HepG2 (cell line): ENCODE data around the gene PC. TPM values are rescaled to one million over a fixed set of nuclear protein-coding genes. Genes with fewer than 3 reads are reported as not detected.

Experiments
- ATAC-seq: fragments of 200-7000 bp; cut with Tn5 transposase; 3 replicates; pipeline ENCODE4 v1.9.1; 2020; ENCODE audit warnings: mild to moderate bottlenecking, moderate library complexity
- BruUV-seq: library from RNA; stranded (reverse); fragments of 400-500 nt; replicated peaks from 2 replicates; lab custom pipeline; 2021; lab: Mats Ljungman, UMichigan
- CTCF ChIA-PET: fragments of 300-600 bp; formaldehyde crosslinking; extraction: SDS; loops from one replicate; lab custom pipeline; 2021; ENCODE audit warnings: low total read pairs, inconsistent platforms, low intra/inter-chr PET ratio; lab: Yijun Ruan, JAX
- POLR2A ChIA-PET: fragments of 350-600 bp; sonication (Branson Sonifier 250); formaldehyde crosslinking; loops from one replicate; lab custom pipeline; 2020; ENCODE audit warnings: antibody characterized with exemption, inconsistent platforms; lab: Yijun Ruan, JAX
- DNase-seq: peaks from one replicate; pipeline ENCODE4 v3.0.0-alpha.2; 2015; ENCODE audit warnings: low spot score
- FAIRE-seq: peaks from 3 replicates; lab custom pipeline; 2011; peaks lifted over from hg19 to GRCh38; lab: Jason Lieb, UNC
- H2AFZ ChIP-seq: one replicate; pipeline ENCODE4 v1.6.1; 2011; ENCODE audit warnings: low read length, inconsistent platforms
- H3K27ac ChIP-seq: fragments of 300-600 bp; 3 replicates; pipeline ENCODE4 v1.8.0; 2011; ENCODE audit warnings: mixed run types, mild to moderate bottlenecking, mixed read lengths, low read length, inconsistent platforms; ENCODE audit not compliant: insufficient read depth; ENCODE audit errors: extremely low read length
- H3K27me3 ChIP-seq, 2 experiments: fragments of 200-600 bp in 1 of 2; 2 replicates in 1 of 2; 3 replicates in 1 of 2; pipeline versions ENCODE4 v1.6.0 to v1.8.0; 2011; ENCODE audit warnings: low read length in 2 of 2, mild to moderate bottlenecking in 2 of 2, moderate library complexity in 2 of 2, inconsistent platforms in 1 of 2; ENCODE audit not compliant: insufficient read depth in 2 of 2, control insufficient read depth in 1 of 2
- H3K36me3 ChIP-seq, 2 experiments: fragments of 200-600 bp in 1 of 2; replicated peaks in 1 of 2; 2 replicates in 1 of 2; 3 replicates in 1 of 2; pipeline versions ENCODE4 v1.5.1 to v1.8.0; 2011; ENCODE audit warnings: low read length in 2 of 2, inconsistent platforms in 1 of 2; ENCODE audit not compliant: insufficient read depth in 2 of 2, control insufficient read depth in 1 of 2
- H3K4me1 ChIP-seq: 2 replicates; pipeline ENCODE4 v1.5.1; 2012; ENCODE audit warnings: low read length, inconsistent platforms; ENCODE audit not compliant: insufficient read depth
- H3K4me2 ChIP-seq: 2 replicates; pipeline ENCODE4 v1.6.0; 2011; ENCODE audit warnings: low read depth, low read length, inconsistent platforms
- H3K4me3 ChIP-seq, 3 experiments: fragments of 200-600 bp in 1 of 3; sonication (generic), shearing (Covaris generic) in 1 of 3; replicated peaks in 1 of 3; 2 replicates each; pipeline ENCODE4 v1.5.1; 2011 to 2016; ENCODE audit warnings: low read length in 3 of 3, inconsistent platforms in 2 of 3, low read depth in 2 of 3, mild to moderate bottlenecking in 2 of 3, control low read depth in 1 of 3, mixed read lengths in 1 of 3; ENCODE audit not compliant: insufficient read depth in 1 of 3
- H3K79me2 ChIP-seq: one replicate; pipeline ENCODE4 v1.6.1; 2011; ENCODE audit warnings: low read length, inconsistent platforms; ENCODE audit not compliant: insufficient read depth
- H3K9ac ChIP-seq: 2 replicates; pipeline ENCODE4 v1.6.0; 2011; ENCODE audit warnings: mild to moderate bottlenecking, low read depth, low read length, inconsistent platforms; ENCODE audit not compliant: insufficient read depth
- H3K9me3 ChIP-seq: 2 replicates; pipeline ENCODE4 v1.5.1; 2012; ENCODE audit warnings: mild to moderate bottlenecking, low read length
- H4K20me1 ChIP-seq: 2 replicates; pipeline ENCODE4 v1.6.0; 2011; ENCODE audit warnings: inconsistent platforms, mild to moderate bottlenecking, low read length, moderate library complexity; ENCODE audit not compliant: insufficient read depth
- CBFB ChIP-seq: sonication (generic); formaldehyde crosslinking; IDR thresholded peaks from 2 replicates; pipeline ENCODE4 v1.4.0; 2020; ENCODE audit warnings: missing genetic modification reagents
- FOXK2 ChIP-seq: fragments of 450-650 bp; IDR thresholded peaks from 2 replicates; pipeline ENCODE4 v1.6.1; 2016
- MATR3 ChIP-seq: sonication (generic); formaldehyde crosslinking; IDR thresholded peaks from 2 replicates; pipeline ENCODE4 v1.4.0; 2020; ENCODE audit warnings: missing genetic modification reagents
- PHF21A ChIP-seq: sonication (generic); formaldehyde crosslinking; IDR thresholded peaks from 2 replicates; pipeline ENCODE4 v1.5.0; 2020; ENCODE audit warnings: mild to moderate bottlenecking, missing genetic modification reagents
- RFX1 ChIP-seq: fragments of 450-650 bp; IDR thresholded peaks from 2 replicates; pipeline ENCODE4 v1.6.1; 2017
- SNAPC2 ChIP-seq: sonication (generic); formaldehyde crosslinking; IDR thresholded peaks from 2 replicates; pipeline ENCODE4 v1.8.1; 2022; ENCODE audit warnings: mild to moderate bottlenecking, missing genetic modification reagents
- TSC22D2 ChIP-seq: sonication (generic); formaldehyde crosslinking; IDR thresholded peaks from 2 replicates; pipeline ENCODE4 v1.5.1; 2020; ENCODE audit warnings: missing genetic modification reagents, mild to moderate bottlenecking, borderline replicate concordance
- UBTF ChIP-seq: sonication (generic); formaldehyde crosslinking; IDR thresholded peaks from 2 replicates; pipeline ENCODE4 v1.4.0; 2020; ENCODE audit warnings: mild to moderate bottlenecking, missing genetic modification reagents
- ZBTB43 ChIP-seq: sonication (generic); formaldehyde crosslinking; conservative IDR thresholded peaks from 2 replicates; pipeline ENCODE4 v1.4.0; 2020; ENCODE audit warnings: missing genetic modification reagents
- ZGPAT ChIP-seq: IDR thresholded peaks from 2 replicates; pipeline ENCODE4 v1.6.1; 2016; ENCODE audit warnings: mild to moderate bottlenecking
- ZNF333 ChIP-seq: sonication (generic); formaldehyde crosslinking; IDR thresholded peaks from 2 replicates; pipeline ENCODE4 v1.4.0; 2020; ENCODE audit warnings: mild to moderate bottlenecking, missing genetic modification reagents, borderline replicate concordance
- ZNF414 ChIP-seq: sonication (generic); formaldehyde crosslinking; IDR thresholded peaks from 2 replicates; pipeline ENCODE4 v1.5.0; 2020; ENCODE audit warnings: missing genetic modification reagents
- ZNF432 ChIP-seq: sonication (generic); formaldehyde crosslinking; IDR thresholded peaks from 2 replicates; pipeline ENCODE4 v1.5.0; 2020; ENCODE audit warnings: missing genetic modification reagents, mild to moderate bottlenecking, borderline replicate concordance
- ZNF44 ChIP-seq: sonication (generic); formaldehyde crosslinking; IDR thresholded peaks from 2 replicates; pipeline ENCODE4 v1.5.1; 2020; ENCODE audit warnings: mild to moderate bottlenecking, missing genetic modification reagents
- ZNF879 ChIP-seq: sonication (generic); formaldehyde crosslinking; IDR thresholded peaks from 2 replicates; pipeline ENCODE4 v1.8.1; 2023; ENCODE audit warnings: missing genetic modification reagents
- WGBS: methylation state at CpG from one replicate; pipeline ENCODE4 v1.1.6; 2017; ENCODE audit warnings: low lambda C conversion rate; 5-methylcytosine and 5-hydroxymethylcytosine counted together
- in situ Hi-C: cut with HindIII; loops from 2 replicates; pipeline ENCODE4 v1.10.0; 2017; ENCODE audit warnings: low pct_unique_long_range_greater_than_20kb; ENCODE audit not compliant: extremely low pct_ligation_motif_present
- intact Hi-C: fragments of 100-400 bp; cut with micrococcal nuclease; formaldehyde crosslinking; loops from one replicate; pipeline ENCODE4 v1.10.0; 2022; ENCODE audit not compliant: unreplicated experiment
- polyA plus RNA-seq, 8 experiments: library from polyadenylated mRNA; depleted of rRNA in 3 of 8; stranded (reverse) in 7 of 8; unstranded in 1 of 8; fragments of >200 nt; fragmentation: Illumina TruSeq in 4 of 8; extraction: Trizol in 4 of 8; gene quantifications; 2 replicates each; pipeline versions ENCODE4 v1.2.1 to v1.2.3, GENCODE V29; 2011 to 2016; ENCODE audit warnings: low read depth in 4 of 8, missing spikeins in 1 of 8, mixed read lengths in 1 of 8; ENCODE audit not compliant: insufficient read depth in 1 of 8
- total RNA-seq, 5 experiments: library from RNA; depleted of rRNA; stranded (reverse); fragments of >200 nt; fragmentation: Illumina TruSeq; extraction: Trizol; gene quantifications; 2 replicates each; pipeline ENCODE4 v1.2.3, GENCODE V29; 2016; ENCODE audit warnings: low read depth in 1 of 5
- TF ChIP-seq, protein P1 (sequence below): sonication (generic); formaldehyde crosslinking; IDR thresholded peaks from 2 replicates; pipeline ENCODE4 v1.5.1; 2020; ENCODE audit warnings: mild to moderate bottlenecking, missing genetic modification reagents, moderate library complexity

Gene PC
- total and polyA plus RNA-seq, 2 of the 13 experiments (the other 11 are each of a cell fraction or from before 2014, with no cell fraction given), result 29.0 to 39.0 TPM

DNA sequence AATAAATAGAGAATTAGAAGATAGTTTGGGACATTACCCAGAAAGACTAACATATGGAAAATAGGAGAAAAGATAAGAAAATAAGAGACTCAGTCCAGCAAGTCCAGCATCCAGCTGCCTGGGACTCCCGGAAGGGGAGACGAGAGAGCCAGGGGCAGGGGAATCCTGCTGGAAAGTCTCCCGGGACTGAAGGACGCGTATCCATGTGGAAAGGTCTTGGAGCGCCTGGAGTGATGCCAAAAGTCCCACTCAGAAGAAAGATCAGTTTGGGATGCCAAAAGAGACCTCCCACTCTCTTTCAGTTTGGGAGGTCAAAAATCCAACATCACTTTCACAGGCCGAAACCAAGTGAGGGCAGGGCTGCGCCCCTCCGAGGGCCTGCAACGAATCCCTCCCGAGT, 70.7 kb downstream of the PC start:
- intact Hi-C loops (no loop called here), in situ Hi-C loops (no loop called here)
- FAIRE-seq, result no peak
- no peak for ATAC-seq
- Histone ChIP-seq H3K4me3 (no peak overlapping the region), H3K27me3 (no peaks in the 10 kb centered on the region), H3K4me1 (peaks cover 59% of the 10 kb centered on the region), H3K36me3 (peaks cover 0 to 22% of the 10 kb centered on the region in 2 experiments; a peak in 2 of 5 replicates), H3K9ac (no peak overlapping the region), H3K9me3 (no peaks in the 10 kb centered on the region), H4K20me1 (peaks cover 13% of the 10 kb centered on the region; the same call in 1 of the 2 replicates), H3K27ac (no peak overlapping the region), H3K4me2 (no peak overlapping the region), H2AFZ (no peak overlapping the region), H3K79me2 (peaks cover 21% of the 10 kb centered on the region)
- no peak for DNase-seq
- 95% methylated on average over 11 of the region's 11 CpGs for WGBS
- ChIA-PET CTCF (no interaction called here), POLR2A (no interaction called here)
- TF ChIP-seq TSC22D2 (CRISPR knock-in tag) (no peak), FOXK2 (no peak), SNAPC2 (CRISPR knock-in tag) (no peak), ZBTB43 (no peak), MATR3 (CRISPR knock-in tag) (no peak), ZNF879 (CRISPR knock-in tag) (no peak), UBTF (CRISPR knock-in tag) (no peak), ZNF333 (CRISPR knock-in tag) (no peak), ZNF44 (CRISPR knock-in tag) (no peak), ZGPAT (CRISPR knock-in tag) (no peak), ZNF432 (CRISPR knock-in tag) (no peak), ZNF414 (no peak), PHF21A (CRISPR knock-in tag) (no peak), CBFB (CRISPR knock-in tag) (no peak), RFX1 (no peak)
- TF ChIP-seq, protein P1, sequence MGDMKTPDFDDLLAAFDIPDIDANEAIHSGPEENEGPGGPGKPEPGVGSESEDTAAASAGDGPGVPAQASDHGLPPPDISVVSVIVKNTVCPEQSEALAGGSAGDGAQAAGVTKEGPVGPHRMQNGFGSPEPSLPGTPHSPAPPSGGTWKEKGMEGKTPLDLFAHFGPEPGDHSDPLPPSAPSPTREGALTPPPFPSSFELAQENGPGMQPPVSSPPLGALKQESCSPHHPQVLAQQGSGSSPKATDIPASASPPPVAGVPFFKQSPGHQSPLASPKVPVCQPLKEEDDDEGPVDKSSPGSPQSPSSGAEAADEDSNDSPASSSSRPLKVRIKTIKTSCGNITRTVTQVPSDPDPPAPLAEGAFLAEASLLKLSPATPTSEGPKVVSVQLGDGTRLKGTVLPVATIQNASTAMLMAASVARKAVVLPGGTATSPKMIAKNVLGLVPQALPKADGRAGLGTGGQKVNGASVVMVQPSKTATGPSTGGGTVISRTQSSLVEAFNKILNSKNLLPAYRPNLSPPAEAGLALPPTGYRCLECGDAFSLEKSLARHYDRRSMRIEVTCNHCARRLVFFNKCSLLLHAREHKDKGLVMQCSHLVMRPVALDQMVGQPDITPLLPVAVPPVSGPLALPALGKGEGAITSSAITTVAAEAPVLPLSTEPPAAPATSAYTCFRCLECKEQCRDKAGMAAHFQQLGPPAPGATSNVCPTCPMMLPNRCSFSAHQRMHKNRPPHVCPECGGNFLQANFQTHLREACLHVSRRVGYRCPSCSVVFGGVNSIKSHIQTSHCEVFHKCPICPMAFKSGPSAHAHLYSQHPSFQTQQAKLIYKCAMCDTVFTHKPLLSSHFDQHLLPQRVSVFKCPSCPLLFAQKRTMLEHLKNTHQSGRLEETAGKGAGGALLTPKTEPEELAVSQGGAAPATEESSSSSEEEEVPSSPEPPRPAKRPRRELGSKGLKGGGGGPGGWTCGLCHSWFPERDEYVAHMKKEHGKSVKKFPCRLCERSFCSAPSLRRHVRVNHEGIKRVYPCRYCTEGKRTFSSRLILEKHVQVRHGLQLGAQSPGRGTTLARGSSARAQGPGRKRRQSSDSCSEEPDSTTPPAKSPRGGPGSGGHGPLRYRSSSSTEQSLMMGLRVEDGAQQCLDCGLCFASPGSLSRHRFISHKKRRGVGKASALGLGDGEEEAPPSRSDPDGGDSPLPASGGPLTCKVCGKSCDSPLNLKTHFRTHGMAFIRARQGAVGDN (CRISPR knock-in tag), result no peak
- BruUV-seq, result no TSS peak
